GM19351 (cell line): ENCODE measurements around the gene RBBP5.

Source experiments
- ATAC-seq: cut with Tn5 transposase; IDR thresholded peaks from one replicate; pipeline ENCODE4 v1.9.1; 2021; ENCODE audit warnings: mild to moderate bottlenecking, moderate library complexity; ENCODE audit not compliant: unreplicated experiment

The RBBP5 gene

DNA sequence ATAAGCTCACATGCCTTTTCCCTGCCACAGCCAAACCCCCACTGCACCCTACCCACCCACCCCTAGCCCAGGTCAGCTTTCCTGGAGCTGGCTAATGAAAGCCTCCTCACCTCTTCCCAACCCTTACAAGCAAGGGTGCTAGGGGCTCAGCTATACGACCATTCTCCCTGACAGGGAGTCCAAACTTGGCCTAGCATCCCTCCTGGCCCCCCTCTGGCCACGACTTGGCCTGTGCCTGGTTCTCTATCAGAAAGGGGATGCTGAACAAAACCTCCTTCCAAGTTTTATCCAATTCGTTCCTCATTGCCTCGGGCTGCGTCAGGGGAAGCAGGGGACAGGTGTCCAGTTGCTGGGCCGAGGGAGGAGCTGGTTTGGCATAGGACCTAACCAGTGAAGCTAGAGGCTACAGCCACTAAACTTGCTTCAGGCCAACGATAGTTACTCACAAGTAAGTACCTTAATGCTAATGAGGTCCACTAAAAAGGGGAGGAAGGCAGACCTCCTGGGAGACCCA, 46.1 kb downstream of the RBBP5 start:
- ATAC-seq: no peak

DNA sequence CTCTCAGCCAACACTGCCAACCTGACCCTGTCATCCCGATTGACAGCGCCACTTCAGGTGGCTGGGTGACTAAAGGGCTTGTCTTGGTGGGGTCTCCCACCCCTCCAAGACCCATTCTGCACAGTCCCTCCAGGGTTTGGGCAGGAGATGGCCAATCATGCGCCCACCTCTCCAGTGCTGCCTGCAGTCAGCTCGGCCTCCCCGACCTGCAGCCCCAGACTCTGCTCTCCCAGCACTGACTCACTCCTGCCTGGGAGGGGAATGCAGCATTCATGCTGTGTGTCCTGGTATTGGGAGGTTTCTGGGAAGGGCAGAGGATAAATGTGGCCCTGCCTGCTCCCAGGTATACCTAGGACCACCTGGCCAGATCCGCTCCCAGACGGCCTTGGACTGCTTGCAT, 47.3 kb downstream of the RBBP5 start:
- ATAC-seq: no peak

DNA sequence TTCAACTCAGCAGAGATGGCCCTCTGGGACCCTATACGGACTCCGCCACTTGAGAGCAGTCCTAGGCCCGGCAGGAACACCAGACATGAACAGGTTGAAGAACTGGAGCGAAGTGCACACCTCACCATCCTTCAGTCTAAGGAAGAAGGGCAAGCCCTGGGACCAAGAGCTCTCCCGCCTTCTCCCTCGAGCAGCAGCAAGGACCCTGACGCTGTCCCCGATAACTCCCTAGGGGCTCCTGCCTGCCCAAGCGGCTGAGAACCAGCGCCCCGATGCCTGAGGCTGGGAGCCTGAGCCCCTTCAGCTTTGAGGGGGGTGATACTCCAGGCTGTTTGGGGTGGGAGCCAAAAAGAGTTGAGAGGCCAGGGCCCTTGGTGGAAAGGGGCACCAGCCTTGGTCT, 47.7 kb downstream of the RBBP5 start:
- no peak for ATAC-seq

DNA sequence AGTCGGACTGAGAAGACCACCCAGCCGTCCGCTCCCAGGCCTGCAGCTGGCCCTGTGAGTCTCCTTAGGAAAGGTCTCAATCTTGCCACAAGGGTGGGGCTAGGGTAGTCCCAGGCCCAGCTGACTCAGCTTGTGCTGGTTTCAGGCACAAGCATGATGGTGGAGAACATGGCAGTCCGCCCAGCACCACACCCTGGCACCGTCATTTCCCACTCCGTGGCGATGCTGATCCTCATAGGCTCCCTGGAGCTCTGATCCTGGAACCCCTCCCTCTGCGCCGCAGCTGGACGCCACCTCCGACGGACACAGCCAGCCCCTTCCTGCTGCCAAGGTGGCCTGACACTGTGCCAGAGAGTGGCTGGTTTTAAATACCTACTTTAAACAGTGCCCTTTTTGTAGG, 48.3 kb downstream of the RBBP5 start:
- ATAC-seq: no peak

DNA sequence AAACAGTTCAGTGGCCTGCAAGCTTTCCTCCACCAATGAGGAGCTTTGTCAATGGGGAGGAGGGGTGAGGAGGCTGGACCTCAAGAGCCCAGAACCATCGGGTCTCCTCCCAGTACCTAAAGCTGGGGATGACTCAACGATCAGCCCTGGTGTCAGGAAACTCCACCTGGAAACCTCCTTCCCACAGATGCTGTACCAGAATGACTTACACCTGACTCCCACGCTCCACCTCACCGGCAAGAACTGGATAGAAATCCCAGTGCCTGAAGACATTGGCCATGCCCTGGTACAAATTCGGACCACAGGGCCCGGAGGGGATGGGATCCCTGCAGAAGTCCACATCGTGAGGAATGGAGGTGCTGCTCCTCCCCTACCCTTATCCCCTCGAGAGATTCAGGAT, 48.9 kb downstream of the RBBP5 start:
- ATAC-seq: no peak

DNA sequence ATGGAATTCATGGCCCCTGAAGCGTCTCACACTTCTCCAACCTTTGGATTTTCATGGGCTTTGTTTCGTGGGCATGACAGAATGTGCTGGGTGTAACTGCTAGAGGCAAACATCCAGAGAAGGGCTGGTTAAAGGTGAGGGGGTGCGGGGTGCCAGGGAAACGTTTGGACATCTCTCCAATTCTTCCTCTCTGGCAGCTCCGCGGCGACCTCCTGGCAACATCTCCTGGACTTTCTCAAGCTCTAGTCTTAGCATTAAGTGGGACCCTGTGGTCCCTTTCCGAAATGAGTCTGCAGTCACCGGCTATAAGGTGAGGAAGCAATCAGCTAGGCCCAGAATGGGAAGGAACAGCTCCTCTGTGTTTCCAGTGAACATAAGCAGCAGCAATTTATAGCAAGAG, 49.5 kb downstream of the RBBP5 start:
- no peak for ATAC-seq

DNA sequence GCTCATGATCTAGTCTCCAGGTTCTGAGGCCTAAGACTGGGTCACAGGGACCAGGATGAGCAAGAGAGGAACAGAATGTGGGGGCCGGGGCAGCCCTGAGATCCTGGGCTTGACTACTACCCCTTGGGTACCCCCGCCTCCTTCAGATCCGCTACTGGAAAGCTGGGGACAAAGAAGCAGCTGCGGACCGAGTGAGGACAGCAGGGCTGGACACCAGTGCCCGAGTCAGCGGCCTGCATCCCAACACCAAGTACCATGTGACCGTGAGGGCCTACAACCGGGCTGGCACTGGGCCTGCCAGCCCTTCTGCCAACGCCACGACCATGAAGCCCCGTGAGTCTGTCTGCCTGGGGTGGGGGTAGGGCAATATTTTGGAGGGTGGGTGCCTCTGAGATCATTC, 50.0 kb downstream of the RBBP5 start:
- ATAC-seq: no peak

DNA sequence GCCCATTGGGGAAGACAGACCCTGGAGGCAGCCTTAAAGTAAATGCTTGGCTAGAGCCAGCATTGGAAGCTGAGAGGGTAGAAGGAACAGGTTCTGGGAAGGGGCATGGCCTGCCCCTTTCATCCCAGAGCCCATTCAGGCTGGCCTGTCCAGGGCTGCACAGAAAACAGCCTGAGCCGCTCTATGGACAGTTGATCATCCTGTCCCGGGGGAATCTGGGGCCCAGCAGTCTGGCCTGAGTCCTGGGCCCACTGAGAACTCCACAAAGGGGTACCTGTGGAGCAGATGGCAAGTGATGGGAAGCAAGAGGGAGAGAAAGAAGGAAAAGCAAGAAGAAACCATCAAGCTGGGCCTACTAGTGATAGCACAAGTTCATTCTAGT, 50.8 kb downstream of the RBBP5 start:
- ATAC-seq: no peak

DNA sequence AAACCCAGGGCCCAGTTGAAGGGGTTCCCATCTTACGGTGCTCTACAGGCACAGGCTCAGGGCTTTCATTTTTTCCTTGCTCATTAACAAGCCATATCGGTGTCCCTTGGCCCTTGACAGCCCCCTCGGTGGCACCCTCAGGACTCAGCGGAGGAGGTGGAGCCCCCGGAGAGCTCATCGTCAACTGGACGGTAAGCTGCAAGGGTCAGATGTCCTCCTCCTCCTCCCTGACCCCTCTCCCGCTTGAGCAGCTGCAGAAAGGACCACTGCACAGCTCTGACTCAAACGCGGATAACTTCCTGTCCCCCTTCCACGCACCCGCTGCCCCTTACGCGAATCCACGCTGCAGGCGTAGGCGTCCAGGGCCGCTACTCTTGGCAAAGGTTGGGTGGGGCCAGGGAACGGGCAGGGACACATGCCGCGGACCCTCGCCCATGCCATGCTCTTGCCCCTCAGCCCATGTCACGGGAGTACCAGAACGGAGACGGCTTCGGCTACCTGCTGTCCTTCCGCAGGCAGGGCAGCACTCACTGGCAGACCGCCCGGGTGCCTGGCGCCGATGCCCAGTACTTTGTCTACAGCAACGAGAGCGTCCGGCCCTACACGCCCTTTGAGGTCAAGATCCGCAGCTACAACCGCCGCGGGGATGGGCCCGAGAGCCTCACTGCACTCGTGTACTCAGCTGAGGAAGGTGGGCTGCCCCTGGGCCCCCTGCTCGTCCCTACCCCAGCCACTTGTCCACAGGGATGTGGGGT, 52.2 kb downstream of the RBBP5 start:
- ATAC-seq: no peak

DNA sequence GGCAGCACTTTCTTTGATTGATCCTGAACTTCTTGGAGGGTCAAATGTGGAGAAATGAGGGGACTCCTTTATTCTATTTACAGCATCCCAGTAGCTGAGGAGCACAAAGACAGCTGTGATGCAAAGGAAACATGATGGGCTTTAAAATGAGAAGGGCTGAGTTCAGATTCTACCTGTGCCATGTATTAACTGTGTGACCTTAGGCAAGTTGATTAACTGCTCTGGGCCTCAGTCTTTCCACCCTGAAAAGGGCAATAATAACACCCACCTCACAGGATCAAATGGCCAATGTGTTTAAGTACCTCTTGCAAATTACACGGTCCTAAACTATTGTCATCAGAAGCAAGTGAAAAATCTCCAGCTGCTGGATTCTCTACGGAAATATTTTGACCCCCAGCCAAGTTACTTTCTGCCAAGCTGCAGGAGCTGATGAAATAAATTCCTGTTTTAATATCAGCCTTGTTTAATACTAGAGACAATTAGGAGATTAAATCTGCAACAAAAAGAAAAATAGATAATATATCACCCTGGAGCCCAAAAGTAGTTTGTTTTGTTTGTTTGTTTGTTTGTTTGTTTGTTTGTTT, 53.2 kb downstream of the RBBP5 start:
- no peak for ATAC-seq

DNA sequence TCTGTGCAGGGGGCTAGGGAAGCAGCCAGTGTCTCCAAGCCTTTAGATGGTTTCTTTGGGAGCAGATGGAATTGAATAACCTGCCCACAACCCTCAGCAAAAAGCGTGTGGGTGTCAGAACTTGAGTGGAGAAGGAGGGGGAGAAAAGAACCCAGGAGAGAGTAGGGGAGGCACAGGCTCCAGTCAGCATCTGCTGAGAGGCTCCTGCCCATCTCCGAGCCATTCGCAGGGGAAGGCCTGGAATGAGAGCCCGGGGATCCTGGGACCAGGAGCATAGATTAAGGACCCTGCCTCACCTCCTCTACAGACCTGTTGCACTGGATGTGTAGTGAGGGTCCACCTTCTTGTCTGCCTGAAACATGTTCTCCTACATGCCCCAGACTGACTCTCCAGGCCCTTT, 53.8 kb downstream of the RBBP5 start:
- ATAC-seq: no peak

DNA sequence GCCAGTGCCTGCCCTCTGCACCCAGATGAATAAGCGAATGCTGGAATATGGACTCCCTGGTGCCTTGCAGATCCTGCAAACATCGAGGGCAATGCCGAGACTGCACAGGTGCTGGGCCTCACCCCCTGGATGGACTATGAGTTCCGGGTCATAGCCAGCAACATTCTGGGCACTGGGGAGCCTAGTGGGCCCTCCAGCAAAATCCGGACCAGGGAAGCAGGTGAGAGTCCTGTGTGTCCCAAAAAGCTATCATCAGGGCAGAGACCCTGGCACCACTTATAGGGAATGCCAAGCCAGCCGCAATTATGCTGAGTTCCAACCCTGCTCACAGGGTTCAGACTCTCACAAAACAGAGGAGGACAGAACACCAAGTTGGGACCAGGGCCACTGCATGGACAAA, 54.7 kb downstream of the RBBP5 start:
- no peak for ATAC-seq

DNA sequence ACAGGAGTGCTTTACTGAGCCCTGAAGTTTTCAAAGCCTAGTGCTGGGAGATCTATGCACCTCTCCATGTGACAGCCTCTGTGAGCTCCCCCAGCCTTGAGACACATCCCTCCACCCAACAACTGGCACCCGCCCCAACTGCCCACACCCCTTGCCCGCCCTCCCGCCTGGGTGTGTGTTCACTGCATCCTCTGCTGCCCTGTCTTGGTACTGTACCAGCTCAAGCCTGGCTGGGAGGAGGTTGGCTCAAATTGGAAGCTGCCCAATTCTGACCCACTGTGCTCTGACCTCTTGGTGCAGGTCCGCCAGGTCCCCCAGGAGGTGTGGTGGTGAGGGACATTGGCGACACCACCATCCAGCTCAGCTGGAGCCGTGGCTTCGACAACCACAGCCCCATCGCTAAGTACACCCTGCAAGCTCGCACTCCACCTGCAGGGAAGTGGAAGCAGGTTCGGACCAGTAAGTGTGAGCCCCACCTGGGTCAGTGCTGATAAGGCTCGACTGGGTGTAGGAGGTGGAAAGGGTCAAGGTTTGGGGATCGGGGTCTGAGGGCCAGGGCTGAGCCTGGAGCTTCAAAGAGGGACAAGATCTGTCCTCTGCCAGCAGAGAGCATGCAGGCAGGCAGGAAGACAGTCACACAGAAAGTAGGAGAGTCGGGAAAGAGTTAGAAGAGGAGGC, 55.5 kb downstream of the RBBP5 start:
- ATAC-seq: no peak

DNA sequence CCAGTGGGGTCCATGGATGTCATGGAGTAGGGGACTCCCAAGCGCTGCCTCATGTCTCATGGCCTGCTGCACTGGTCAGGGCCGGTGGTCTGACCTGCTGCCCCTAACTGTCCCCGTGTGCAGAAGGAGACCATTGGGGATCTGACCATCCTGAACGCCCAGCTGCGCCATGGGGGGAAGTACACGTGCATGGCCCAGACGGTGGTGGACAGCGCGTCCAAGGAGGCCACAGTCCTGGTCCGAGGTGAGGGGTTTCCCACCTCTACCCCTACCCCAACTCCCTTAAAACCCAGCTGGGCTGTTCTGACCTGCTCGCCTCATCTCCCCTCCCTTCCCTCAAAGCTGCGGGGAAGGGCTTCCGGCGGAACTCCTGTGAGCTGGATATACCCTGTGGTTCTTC, 56.1 kb downstream of the RBBP5 start:
- no peak for ATAC-seq

DNA sequence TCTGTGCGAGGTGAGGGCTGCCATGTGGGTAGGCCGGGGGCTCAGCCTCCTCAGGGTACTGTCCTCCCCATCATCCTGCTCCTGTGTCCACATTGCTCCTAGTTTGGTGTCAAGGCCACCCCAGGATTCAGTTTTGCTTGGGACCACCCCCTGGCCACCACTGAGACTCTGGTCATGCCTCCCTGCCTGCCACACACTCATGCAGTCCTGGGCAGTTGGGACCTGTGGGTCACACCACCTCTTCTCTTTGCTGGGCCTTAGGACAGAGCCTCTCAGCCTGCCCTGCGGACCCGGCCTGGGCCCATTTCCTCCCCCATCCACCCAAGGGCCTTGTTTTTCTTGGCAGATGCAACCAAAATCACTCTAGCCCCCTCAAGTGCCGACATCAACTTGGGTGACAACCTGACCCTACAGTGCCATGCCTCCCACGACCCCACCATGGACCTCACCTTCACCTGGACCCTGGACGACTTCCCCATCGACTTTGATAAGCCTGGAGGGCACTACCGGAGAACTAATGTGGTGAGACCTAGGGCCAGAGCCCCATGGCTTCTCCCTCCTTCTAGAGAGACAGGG, 56.9 kb downstream of the RBBP5 start:
- no peak for ATAC-seq

DNA sequence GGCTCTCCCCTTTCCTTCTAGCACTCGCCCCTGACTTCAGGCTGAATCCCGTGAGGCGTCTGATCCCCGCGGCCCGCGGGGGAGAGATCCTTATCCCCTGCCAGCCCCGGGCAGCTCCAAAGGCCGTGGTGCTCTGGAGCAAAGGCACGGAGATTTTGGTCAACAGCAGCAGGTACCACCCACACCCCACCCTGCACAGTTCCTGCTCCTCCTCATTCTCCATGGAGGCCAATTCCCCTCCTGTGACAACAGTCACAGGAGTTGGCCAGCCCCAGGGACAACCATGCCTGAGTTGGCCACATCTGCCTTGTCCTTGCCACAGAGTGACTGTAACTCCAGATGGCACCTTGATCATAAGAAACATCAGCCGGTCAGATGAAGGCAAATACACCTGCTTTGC, 57.5 kb downstream of the RBBP5 start:
- ATAC-seq: no peak

DNA sequence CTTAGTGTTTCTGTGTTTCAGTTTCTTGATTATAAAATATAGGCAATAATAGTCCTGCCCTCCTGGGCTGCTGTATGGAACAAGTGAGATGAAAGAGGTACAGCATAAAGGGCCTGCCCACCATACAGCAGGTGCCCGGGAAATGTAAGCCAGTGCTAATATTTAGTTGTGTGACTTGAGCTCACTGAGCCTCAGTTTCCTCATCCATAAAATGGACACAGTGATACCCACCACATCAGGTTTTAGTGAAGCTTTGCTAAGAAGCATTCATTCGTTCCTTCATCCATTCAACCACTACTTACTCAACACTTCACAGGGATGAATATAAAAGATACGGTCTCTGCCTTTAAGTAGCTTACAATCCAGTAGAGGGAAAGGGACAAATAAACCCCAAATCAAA, 58.9 kb downstream of the RBBP5 start:
- no peak for ATAC-seq

DNA sequence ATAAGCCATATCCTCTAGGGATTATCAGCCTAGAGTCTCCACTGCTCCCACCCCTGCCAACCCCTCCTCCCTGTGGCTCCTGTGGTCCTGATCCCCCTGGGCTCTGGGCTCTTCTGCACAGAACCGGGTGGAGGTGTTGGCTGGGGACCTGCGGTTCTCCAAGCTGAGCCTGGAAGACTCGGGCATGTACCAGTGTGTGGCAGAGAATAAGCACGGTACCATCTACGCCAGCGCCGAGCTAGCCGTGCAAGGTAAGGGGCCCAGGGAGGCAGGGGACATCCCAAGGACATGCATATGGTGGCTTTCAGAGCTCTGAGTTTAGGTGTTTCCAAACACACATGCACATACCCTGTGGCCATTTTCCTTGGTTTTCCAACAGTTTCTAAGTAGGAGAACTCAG, 59.5 kb downstream of the RBBP5 start:
- no peak for ATAC-seq

DNA sequence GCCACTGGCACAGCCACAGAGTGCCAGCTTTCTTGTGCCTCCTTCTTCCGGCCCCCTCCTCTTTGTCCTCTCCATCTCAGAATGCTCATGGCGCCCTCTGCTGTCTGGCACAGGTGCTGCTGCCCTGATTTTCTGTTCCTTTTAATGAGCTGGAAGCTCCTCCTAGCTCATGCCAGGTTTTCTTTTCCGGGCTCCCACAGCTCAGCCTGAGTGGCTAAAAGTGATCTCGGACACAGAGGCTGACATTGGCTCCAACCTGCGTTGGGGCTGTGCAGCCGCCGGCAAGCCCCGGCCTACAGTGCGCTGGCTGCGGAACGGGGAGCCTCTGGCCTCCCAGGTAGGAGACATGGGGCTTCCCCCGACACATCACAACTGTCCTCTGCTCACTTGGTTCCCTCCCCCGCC, 60.1 kb downstream of the RBBP5 start:
- no peak for ATAC-seq

DNA sequence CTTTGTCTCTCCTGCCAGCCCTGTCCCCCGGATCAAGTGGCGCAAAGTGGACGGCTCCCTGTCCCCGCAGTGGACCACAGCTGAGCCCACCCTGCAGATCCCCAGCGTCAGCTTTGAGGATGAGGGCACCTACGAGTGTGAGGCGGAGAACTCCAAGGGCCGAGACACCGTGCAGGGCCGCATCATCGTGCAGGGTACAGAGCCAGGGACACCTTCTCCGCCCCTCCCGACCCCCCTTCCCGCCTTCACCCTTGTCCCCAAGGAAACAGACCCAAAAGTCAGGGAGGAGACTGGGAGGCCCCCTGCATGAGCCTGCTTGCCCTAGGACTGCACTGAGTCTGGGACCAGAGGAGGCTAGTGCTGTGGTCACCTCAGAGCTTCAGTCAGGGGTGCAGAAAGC, 60.6 kb downstream of the RBBP5 start:
- ATAC-seq: no peak

DNA sequence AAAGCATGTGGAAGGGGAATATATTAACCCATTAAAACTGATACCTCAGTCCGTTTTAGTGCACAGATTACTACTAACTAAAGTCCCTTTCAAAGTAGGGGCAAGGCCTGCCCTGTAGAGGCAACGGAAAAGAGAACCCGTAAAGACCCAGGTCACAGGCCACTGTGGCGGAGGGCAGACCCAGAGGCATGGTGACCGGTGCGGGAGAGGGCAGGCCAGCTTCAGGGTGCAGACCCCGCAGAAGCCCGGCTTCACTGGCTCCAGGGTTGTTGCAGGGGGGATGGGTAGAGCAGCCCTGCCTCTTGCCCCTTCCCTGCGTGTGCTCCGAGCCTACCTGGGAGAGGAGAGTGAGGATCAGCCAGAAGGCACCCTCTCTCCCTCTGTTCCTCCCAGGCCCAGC, 61.0 kb downstream of the RBBP5 start:
- no peak for ATAC-seq

DNA sequence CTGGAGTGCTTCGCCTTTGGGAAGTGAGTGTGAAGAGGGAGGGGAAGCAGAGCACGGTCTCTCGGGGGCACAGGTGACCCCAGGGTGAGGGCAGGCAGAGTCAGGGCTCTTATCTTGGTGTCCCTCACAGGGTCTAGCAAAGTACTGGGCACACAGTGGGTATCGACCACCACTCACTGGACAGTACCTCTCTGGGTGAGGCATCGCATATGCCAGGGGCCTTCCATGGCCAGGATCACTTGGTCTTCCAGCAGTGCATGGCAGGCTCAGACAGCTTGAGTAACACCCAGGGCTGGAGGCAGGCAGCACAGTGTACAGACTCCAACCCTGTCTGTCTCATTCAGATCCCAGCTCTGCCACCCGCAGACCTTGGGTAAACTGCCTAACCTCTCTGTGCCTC, 62.1 kb downstream of the RBBP5 start:
- ATAC-seq: no peak
